ENCODE measurements around the gene DBI.

DNA sequence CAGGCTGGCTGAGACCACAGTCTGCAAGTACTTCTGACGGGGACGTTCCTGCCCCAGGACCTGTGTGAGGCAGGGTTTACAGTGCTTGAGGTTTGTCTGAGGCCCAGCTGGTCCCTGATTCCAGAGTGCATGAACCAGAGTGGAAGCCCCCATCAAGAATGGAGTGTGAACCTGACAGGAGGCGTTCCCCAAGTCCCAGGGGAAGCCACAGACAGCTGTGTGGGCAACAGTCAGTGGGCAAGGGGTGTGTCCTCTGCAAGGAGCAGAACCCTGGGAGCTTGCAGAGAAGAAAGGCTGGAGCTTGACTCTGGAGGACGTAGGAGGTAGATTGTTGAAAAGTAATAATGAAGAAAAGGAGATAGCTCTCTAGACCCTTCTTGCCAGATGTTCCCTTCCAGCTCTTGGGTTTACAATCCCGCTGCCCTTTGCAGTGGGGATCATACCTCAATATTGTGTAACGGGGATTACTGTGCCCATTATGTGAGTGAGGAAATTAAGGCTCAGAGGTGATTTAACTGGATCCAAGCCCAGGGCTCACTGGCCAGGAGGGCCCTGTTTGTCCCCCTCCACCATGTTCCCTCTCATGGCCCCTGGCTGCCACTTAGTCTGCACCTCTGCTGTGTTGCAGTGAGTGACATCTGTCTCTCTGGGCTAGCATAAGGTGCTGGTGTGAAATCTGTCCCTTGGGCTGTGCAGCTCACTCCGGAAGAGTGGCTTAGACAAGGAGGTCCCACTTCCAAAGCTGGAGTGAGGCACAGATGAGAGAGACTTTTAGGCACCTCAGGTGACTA lies 6.2 kb downstream of the DBI start:
- TF ChIP-seq, protein P1, sequence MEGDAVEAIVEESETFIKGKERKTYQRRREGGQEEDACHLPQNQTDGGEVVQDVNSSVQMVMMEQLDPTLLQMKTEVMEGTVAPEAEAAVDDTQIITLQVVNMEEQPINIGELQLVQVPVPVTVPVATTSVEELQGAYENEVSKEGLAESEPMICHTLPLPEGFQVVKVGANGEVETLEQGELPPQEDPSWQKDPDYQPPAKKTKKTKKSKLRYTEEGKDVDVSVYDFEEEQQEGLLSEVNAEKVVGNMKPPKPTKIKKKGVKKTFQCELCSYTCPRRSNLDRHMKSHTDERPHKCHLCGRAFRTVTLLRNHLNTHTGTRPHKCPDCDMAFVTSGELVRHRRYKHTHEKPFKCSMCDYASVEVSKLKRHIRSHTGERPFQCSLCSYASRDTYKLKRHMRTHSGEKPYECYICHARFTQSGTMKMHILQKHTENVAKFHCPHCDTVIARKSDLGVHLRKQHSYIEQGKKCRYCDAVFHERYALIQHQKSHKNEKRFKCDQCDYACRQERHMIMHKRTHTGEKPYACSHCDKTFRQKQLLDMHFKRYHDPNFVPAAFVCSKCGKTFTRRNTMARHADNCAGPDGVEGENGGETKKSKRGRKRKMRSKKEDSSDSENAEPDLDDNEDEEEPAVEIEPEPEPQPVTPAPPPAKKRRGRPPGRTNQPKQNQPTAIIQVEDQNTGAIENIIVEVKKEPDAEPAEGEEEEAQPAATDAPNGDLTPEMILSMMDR (IDR thresholded peaks at IDR 0.05) = no peak
- no peak for TF ChIP-seq POLR2A (IDR thresholded peaks at IDR 0.05)

Data from heart left ventricle (tissue), 13 donors.